Duodenal mucosa (tissue), 2 donors: ENCODE measurements around the gene MAPKAPK5.
"Not testable (repeated sequence)": the region's sequence is repeated elsewhere in the genome, so short reads cannot be mapped to it uniquely, and the experiment has no call there.

Source experiments
- H3K27ac ChIP-seq: one replicate; pipeline ENCODE4 v1.7.0; 2013; ENCODE audit warnings: low read depth, low read length
- H3K27me3 ChIP-seq, 2 donors: one replicate each; pipeline ENCODE4 v1.7.0; 2013; ENCODE audit warnings: low read length in 2 of 2, control low read depth in 1 of 2; ENCODE audit not compliant: insufficient read depth in 2 of 2, control insufficient read depth in 1 of 2
- H3K36me3 ChIP-seq, 2 donors: one replicate each; pipeline ENCODE4 v1.7.0; 2013; ENCODE audit warnings: low read length in 2 of 2, control low read depth in 1 of 2; ENCODE audit not compliant: insufficient read depth in 2 of 2, control insufficient read depth in 1 of 2
- H3K4me1 ChIP-seq, 2 donors: one replicate each; pipeline ENCODE4 v1.7.0; 2013; ENCODE audit warnings: low read length in 2 of 2, control low read depth in 1 of 2; ENCODE audit not compliant: insufficient read depth in 2 of 2, control insufficient read depth in 1 of 2
- H3K4me3 ChIP-seq, 2 donors: one replicate each; pipeline ENCODE4 v1.7.0; 2013; ENCODE audit warnings: low read length in 2 of 2, low read depth in 1 of 2
- H3K9ac ChIP-seq, 2 donors: one replicate each; pipeline ENCODE4 v1.7.0; 2013; ENCODE audit warnings: low read length in 2 of 2, low read depth in 1 of 2
- H3K9me3 ChIP-seq, 2 donors: one replicate each; pipeline ENCODE4 v1.7.0; 2013; ENCODE audit warnings: low read length in 2 of 2, control low read depth in 1 of 2; ENCODE audit not compliant: control insufficient read depth in 1 of 2

MAPKAPK5 gene

GRCh38 chr12:111826992-111827391 is 15.0 kb upstream of the MAPKAPK5 start:
- no peaks in the 10 kb centered on the region for H3K9me3 ChIP-seq
- no peaks in the 10 kb centered on the region for H3K36me3 ChIP-seq
- peaks cover 0 to 14% of the 10 kb centered on the region in 2 donors for H3K4me1 ChIP-seq
- H3K4me3 ChIP-seq: no peak overlapping the region
- no peaks in the 10 kb centered on the region for H3K27me3 ChIP-seq
- no peak overlapping the region for H3K27ac ChIP-seq
- no peak overlapping the region for H3K9ac ChIP-seq

GRCh38 chr12:111827907-111828306 is 14.1 kb upstream of the MAPKAPK5 start:
- H3K9ac ChIP-seq: no peak overlapping the region
- no peaks in the 10 kb centered on the region for H3K9me3 ChIP-seq
- no peaks in the 10 kb centered on the region for H3K27me3 ChIP-seq
- no peak overlapping the region for H3K4me3 ChIP-seq
- peaks cover 0 to 13% of the 10 kb centered on the region in 2 donors for H3K4me1 ChIP-seq
- H3K36me3 ChIP-seq: no peaks in the 10 kb centered on the region
- no peak overlapping the region for H3K27ac ChIP-seq

- Histone ChIP-seq H3K27me3 (no peaks in the 10 kb centered on the region), H3K4me1 (peaks cover 0 to 8% of the 10 kb centered on the region in 2 donors), H3K4me3 (no peak overlapping the region), H3K27ac (no peak overlapping the region), H3K36me3 (no peaks in the 10 kb centered on the region), H3K9me3 (no peaks in the 10 kb centered on the region), H3K9ac (no peak overlapping the region)
Measured at GRCh38 chr12:111828338-111828979, 13.6 kb upstream of the MAPKAPK5 start.

GRCh38 chr12:111829635-111830034 is 12.4 kb upstream of the MAPKAPK5 start:
- not testable (repeated sequence) for H3K27ac ChIP-seq, H3K9me3 ChIP-seq, H3K4me3 ChIP-seq

GRCh38 chr12:111834740-111835386 is 7.2 kb upstream of the MAPKAPK5 start:
- H3K9ac ChIP-seq, H3K4me1 ChIP-seq, H3K27me3 ChIP-seq, H3K9me3 ChIP-seq, H3K36me3 ChIP-seq, H3K27ac ChIP-seq: not testable (repeated sequence)
- peak overlapping the region in 1 of 2 donors; percentile 32 for H3K4me3 ChIP-seq

More at GRCh38 chr12:111829635-111830034, 12.4 kb upstream of the MAPKAPK5 start:
- H3K4me1 ChIP-seq, H3K9ac ChIP-seq, H3K27me3 ChIP-seq, H3K36me3 ChIP-seq: not testable (repeated sequence)

- Histone ChIP-seq H3K4me1 (peaks cover 11 to 12% of the 10 kb centered on the region in 2 donors), H3K36me3 (peaks cover 4 to 11% of the 10 kb centered on the region in 2 donors)
- H3K27me3 ChIP-seq, H3K27ac ChIP-seq, H3K9ac ChIP-seq, H3K9me3 ChIP-seq, H3K4me3 ChIP-seq: not testable (repeated sequence)
Measured at GRCh38 chr12:111835531-111836181, 6.4 kb upstream of the MAPKAPK5 start.

- peaks cover 16 to 22% of the 10 kb centered on the region in 2 donors for H3K4me1 ChIP-seq
- H3K36me3 ChIP-seq: peaks cover 4 to 11% of the 10 kb centered on the region in 2 donors
- H3K27me3 ChIP-seq: no peaks in the 10 kb centered on the region
- no peak overlapping the region for H3K4me3 ChIP-seq
- no peaks in the 10 kb centered on the region for H3K9me3 ChIP-seq
- no peak overlapping the region for H3K27ac ChIP-seq
- H3K9ac ChIP-seq: no peak overlapping the region
Measured at GRCh38 chr12:111838353-111838752, 3.7 kb upstream of the MAPKAPK5 start.

- Histone ChIP-seq H3K9ac (peak overlapping the region; percentile 80 to 84), H3K36me3 (peaks cover 4 to 16% of the 10 kb centered on the region in 2 donors), H3K4me3 (peak overlapping the region; percentile 85 to 92), H3K27me3 (no peaks in the 10 kb centered on the region), H3K9me3 (no peaks in the 10 kb centered on the region), H3K4me1 (peaks cover 25 to 36% of the 10 kb centered on the region in 2 donors), H3K27ac (no peak overlapping the region)
Measured at GRCh38 chr12:111840807-111841206, 1.2 kb upstream of the MAPKAPK5 start.

GRCh38 chr12:111841236-111841749 is 735 bp upstream of the MAPKAPK5 start:
- H3K27me3 ChIP-seq: no peaks in the 10 kb centered on the region
- peak overlapping the region; percentile 98 for H3K27ac ChIP-seq
- no peaks in the 10 kb centered on the region for H3K9me3 ChIP-seq
- H3K36me3 ChIP-seq: peaks cover 4 to 16% of the 10 kb centered on the region in 2 donors
- peak overlapping the region; percentile 80 to 84 for H3K9ac ChIP-seq
- peaks cover 25 to 36% of the 10 kb centered on the region in 2 donors for H3K4me1 ChIP-seq
- peak overlapping the region; percentile 85 to 92 for H3K4me3 ChIP-seq
